Uterus (tissue), 2 donors: Measurements from ENCODE around the gene ADARB2.

Source experiments
- POLR2A ChIP-seq, 2 donors: fragments of 450-650 bp; IDR thresholded peaks; one replicate each; pipeline ENCODE4 v1.6.1; 2016; ENCODE audit warnings: antibody characterized with exemption in 2 of 2, mild to moderate bottlenecking in 1 of 2, moderate library complexity in 1 of 2
- TF ChIP-seq, protein P1 (sequence below), 4 experiments: fragments of 200-600 bp in 2 of 4; fragments of 450-650 bp in 2 of 4; sonication (generic) in 2 of 4; IDR thresholded peaks; one replicate each; pipeline ENCODE4 v1.5.1; 2016 to 2019; ENCODE audit warnings: antibody characterized with exemption in 4 of 4, mild to moderate bottlenecking in 2 of 4, moderate library complexity in 1 of 4

DNA sequence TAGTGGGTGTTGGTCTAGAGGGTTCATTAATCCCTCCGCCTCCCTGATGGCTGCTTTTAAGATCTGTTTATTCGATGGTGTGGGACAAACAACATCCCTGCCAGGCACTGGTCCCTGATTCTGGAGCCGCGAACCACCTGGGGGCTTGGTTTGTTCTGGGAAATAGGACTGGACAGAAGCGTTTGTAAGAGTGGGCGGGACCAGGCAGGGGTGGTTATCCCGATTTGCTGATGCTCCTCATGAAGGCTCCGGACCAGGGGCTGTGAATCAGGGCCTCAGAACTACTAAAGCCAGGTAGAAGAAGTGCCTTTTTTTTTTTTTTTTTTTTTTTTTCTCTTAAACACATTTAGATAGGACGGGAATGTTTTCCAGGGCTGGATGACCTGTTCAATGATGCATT, 407.7 kb downstream of the ADARB2 start:
- TF ChIP-seq, protein P1, sequence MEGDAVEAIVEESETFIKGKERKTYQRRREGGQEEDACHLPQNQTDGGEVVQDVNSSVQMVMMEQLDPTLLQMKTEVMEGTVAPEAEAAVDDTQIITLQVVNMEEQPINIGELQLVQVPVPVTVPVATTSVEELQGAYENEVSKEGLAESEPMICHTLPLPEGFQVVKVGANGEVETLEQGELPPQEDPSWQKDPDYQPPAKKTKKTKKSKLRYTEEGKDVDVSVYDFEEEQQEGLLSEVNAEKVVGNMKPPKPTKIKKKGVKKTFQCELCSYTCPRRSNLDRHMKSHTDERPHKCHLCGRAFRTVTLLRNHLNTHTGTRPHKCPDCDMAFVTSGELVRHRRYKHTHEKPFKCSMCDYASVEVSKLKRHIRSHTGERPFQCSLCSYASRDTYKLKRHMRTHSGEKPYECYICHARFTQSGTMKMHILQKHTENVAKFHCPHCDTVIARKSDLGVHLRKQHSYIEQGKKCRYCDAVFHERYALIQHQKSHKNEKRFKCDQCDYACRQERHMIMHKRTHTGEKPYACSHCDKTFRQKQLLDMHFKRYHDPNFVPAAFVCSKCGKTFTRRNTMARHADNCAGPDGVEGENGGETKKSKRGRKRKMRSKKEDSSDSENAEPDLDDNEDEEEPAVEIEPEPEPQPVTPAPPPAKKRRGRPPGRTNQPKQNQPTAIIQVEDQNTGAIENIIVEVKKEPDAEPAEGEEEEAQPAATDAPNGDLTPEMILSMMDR (IDR thresholded peaks at IDR 0.05): no peak
- TF ChIP-seq POLR2A (IDR thresholded peaks at IDR 0.05): no peak
